ENCODE measurements around the gene RABGEF1.
"Not testable (repeated sequence)": the region's sequence is repeated elsewhere in the genome, so short reads cannot be mapped to it uniquely, and the experiment has no call there.

The RABGEF1 gene

GRCh38 chr7:66756889-66757288 is 16.4 kb downstream of the RABGEF1 start:
- no peak for TF ChIP-seq CTCF (IDR thresholded peaks at IDR 0.05; ENCODE audit: extremely low read depth, missing control alignments)
- no peak for DNase-seq (ENCODE audit: low spot score)

- no peak for TF ChIP-seq CTCF (IDR thresholded peaks at IDR 0.05; ENCODE audit: extremely low read depth, missing control alignments)
- no peak for DNase-seq (ENCODE audit: low spot score)
These were observed 17.4 kb downstream of the RABGEF1 start for GRCh38 chr7:66757939-66758338.

GRCh38 chr7:66758950-66759628 is 18.6 kb downstream of the RABGEF1 start:
- no peak for DNase-seq (ENCODE audit: low spot score)
- TF ChIP-seq CTCF (IDR thresholded peaks at IDR 0.05; ENCODE audit: extremely low read depth, missing control alignments): no peak

- not testable (repeated sequence) for DNase-seq (ENCODE audit: low spot score)
These were observed 22.6 kb downstream of the RABGEF1 start for GRCh38 chr7:66763183-66763582.

- DNase-seq (ENCODE audit: low spot score): not testable (repeated sequence)
These were observed 23.3 kb downstream of the RABGEF1 start for GRCh38 chr7:66763633-66764355.

GRCh38 chr7:66764905-66765304 is 24.4 kb downstream of the RABGEF1 start:
- DNase-seq (ENCODE audit: low spot score): not testable (repeated sequence)

- not testable (repeated sequence) for DNase-seq (ENCODE audit: low spot score)
These were observed 24.9 kb downstream of the RABGEF1 start for GRCh38 chr7:66765322-66766025.

GRCh38 chr7:66766041-66766440 is 25.5 kb downstream of the RABGEF1 start:
- no peak for DNase-seq (ENCODE audit: low spot score)
- no peak for TF ChIP-seq CTCF (IDR thresholded peaks at IDR 0.05; ENCODE audit: extremely low read depth, missing control alignments)

GRCh38 chr7:66767486-66767885 is 27.0 kb downstream of the RABGEF1 start:
- not testable (repeated sequence) for DNase-seq (ENCODE audit: low spot score)
